ENCODE results near the gene SLC38A2.

Gene SLC38A2

DNA sequence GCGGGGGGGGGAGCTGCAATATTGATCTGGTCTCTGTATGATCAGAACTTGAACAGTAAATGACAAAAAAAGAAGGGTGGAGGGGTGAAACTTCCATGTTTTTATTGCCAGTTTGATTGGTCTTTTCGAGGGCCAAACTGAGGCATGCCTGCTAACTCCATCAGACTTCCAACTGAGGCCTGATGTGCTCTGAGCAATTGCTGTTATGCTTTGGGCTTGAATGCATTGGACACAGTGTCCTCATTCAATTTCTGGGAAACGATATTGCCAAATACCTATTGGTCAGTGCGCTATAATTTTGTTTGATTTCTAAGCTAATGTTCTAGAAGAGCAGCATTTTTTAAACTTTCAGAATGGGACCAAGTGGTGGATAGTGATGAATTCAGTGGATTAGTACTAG is 2.1 kb upstream of the SLC38A2 start:
- no peak for DNase-seq (ENCODE audit: low read depth)

DNA sequence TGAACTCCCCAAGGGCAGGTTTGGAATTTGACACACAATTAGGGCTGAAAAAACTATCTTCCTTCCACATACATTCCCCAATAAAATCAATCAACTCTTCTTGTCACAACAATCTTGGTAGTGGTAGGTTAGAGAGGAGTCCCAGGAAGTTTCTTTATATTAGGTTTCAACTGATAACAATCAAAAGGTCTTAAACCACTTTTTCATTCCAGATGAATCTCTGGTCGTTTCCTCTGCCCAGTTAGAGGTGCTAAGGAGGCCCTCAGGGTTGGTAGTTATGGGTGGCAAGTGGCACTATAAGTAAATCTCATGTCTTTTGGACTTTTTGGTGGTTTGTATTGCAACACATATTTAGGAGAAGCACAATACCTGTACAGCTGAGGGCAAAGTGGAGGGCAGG is 1.7 kb upstream of the SLC38A2 start:
- DNase-seq (ENCODE audit: low read depth): no peak

GRCh38 chr12:46373301-46374296 is 1.0 kb upstream of the SLC38A2 start:
- DNase-seq (ENCODE audit: low read depth): no peak

DNA sequence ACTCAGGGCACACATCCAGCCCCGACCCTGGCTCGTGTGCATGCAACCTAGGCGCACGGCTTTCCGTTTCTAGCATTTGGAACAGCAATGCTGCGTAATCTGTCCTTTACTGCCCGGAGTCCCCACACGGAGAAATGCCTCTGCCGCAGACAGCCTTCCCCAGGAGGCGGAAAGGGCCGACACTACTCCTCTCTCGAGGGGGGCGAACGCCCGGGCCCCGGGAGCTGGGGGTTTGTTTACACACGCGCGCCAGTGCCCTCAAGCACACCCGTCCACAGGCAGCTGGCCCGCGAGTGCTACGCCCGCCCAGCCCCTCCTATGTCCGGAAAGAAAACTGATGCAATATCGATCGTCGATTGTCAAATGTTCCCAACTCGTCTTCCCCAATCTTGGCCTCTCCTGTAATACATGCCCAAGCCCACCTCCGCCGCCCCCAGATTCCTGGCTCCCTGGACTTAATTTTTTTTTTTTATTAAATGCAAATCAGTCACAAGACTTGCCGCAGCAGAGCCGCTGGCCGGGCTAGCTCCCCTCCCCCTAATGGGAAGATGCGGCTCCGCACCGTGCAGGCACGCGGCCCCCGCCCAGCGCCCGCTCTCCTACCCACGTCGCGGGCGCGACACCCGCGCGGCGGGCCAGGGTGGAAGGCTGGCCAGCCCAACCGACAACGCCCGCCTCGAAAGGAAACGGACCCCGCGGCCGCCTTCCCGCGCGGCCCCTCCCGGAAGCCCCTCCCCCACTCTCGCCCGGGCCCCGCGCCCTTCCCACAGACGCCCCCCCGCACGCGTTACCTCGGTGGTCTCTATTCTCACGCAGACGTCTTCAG is 642 bp downstream of the SLC38A2 start:
- DNase-seq (ENCODE audit: low read depth): no peak

GRCh38 chr12:46370792-46371717 is 1.5 kb downstream of the SLC38A2 start:
- DNase-seq (ENCODE audit: low read depth): peak; percentile 72

- DNase-seq (ENCODE audit: low read depth): no peak
Measured at GRCh38 chr12:46370380-46370734, 2.2 kb downstream of the SLC38A2 start.

DNA sequence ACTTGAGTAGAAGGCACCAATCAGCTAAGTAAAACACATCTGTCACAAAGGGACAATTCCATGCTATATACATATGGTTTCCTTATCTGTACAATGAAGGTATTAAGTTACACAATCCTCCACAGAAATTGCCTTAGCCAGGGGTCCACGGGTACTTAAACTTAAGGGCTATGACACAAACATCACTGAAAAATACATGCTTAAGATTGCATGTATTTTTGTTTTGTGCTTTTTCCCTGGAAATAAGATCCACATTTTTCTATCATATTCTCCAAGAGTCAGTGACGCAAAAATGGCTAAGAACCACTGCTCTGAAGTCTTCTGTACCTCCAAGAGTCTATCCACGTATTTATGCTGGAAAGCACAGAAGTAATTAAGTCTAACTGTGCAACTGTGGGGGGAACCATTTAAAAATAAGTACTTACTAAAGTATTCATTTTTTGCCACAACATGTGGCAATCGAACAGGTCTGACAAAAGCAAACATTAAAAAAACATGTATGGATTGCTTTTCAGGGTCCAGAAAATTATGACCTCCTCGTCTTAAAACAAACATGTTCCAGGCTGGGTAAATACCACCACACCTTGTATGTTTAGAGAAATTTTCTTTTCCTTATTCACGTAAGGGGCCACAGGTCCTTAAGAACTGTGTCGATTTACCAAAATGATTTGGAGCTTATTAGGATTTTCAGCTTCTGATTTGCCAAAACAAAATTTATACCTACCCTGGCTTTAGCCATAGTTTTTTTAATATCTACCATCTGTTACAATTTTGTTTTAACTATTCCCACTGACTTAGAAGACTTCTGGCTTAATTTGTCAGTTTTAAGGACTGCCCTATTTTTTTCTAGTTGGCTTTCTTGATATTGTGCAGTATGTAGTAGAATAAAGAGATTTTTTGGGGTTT is 2.8 kb downstream of the SLC38A2 start:
- no peak for DNase-seq (ENCODE audit: low read depth)

- no peak for DNase-seq (ENCODE audit: low read depth)
Measured at GRCh38 chr12:46369095-46369473, 3.5 kb downstream of the SLC38A2 start.

GRCh38 chr12:46368684-46369083 is 3.9 kb downstream of the SLC38A2 start:
- DNase-seq (ENCODE audit: low read depth): no peak

- DNase-seq (ENCODE audit: low read depth): no peak
Measured at GRCh38 chr12:46368138-46368537, 4.4 kb downstream of the SLC38A2 start.

- no peak for DNase-seq (ENCODE audit: low read depth)
Measured at GRCh38 chr12:46367351-46368029, 5.1 kb downstream of the SLC38A2 start.

DNA sequence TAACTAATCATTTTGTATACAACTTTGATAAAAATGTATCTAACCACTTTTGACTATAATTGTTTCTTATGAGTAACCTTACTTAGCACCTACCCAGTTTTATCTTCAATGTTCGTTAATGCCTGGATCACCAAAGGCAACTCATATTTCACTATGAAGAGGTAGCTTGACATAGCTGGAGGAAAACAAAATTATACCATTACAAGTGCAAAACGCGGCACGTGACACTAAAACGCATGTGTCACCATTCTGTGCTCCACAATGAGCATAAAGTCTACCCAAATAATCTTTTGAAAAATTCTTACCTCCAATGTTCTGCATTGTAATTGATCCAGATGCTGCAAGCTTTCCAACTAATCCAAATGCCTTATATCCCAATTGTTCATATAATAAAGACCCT is 5.8 kb downstream of the SLC38A2 start:
- DNase-seq (ENCODE audit: low read depth): no peak

DNA sequence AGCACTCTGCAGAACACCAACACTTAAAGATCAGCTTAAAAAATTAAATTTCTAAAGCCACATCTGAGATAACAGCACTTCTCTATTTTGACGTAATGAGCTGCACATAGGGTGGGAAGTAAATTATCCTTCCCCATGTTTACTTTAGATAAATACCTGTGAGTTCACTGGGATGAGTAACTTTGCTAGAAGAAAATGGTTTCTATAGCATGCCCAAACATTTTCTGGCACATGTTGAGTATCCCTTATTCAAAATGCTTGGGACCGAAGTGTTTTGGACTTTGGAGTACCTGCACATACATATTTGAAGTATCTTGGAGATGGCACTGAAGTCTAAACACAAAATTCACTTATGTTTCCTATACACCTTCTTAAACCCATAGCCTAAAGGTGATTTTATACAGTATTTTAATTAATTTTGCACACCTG is 6.6 kb downstream of the SLC38A2 start:
- DNase-seq (ENCODE audit: low read depth): no peak

DNA sequence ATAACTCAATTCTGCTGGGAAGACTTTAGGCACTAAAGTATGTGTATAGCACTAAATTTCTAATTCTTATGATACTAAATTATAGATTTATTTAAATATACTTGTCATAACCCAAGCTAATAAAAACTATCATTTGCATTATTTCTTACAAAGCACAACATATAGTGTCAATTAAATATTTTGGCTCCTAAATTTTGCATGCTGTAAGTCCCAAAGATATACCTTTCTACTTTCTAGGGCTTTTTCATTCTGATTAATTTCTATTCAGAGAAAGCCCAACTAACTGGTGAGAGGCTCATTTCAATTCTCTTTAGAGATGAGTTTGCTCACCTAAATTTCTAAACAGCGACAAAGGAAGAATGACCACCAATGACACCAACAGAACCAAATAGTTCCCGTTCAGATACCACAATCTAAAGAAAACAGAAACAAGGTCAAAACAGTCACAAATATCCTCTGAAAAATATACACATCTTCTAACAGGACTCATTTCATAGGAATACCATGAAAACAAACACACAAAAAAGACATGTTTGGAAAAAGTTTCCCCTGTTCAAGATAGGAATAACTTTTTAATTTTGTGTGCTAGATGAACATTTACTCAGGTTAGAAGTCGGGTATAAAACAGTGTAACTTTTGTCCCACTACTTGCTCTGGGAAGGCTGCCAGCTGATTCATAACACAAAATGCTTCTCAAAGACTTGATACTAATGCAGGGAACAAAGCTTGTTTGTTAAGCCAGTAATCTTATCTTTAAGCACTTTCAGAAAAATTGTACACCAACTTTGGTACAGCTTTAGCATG is 7.6 kb downstream of the SLC38A2 start:
- DNase-seq (ENCODE audit: low read depth): peak; percentile 58

GRCh38 chr12:46364300-46364696 is 8.3 kb downstream of the SLC38A2 start:
- no peak for DNase-seq (ENCODE audit: low read depth)

- no peak for DNase-seq (ENCODE audit: low read depth)
Measured at GRCh38 chr12:46363582-46364299, 8.8 kb downstream of the SLC38A2 start.

- DNase-seq (ENCODE audit: low read depth): peak; percentile 26
Measured at GRCh38 chr12:46362895-46363581, 9.5 kb downstream of the SLC38A2 start.

- DNase-seq (ENCODE audit: low read depth): no peak
Measured at GRCh38 chr12:46361667-46362034, 10.9 kb downstream of the SLC38A2 start.
